B cell (primary cell): ENCODE measurements around the gene PURB. TPM values are rescaled to one million over a fixed set of nuclear protein-coding genes. Genes with fewer than 3 reads are reported as not detected.
"Not testable (repeated sequence)": the region's sequence is repeated elsewhere in the genome, so short reads cannot be mapped to it uniquely, and the experiment has no call there.

Experiments
- ATAC-seq: fragments of 200-7000 bp; cut with Tn5 transposase; one replicate; pipeline ENCODE4 v1.10.0; 2021; ENCODE audit warnings: low read depth, mild to moderate bottlenecking, moderate number of reproducible peaks, moderate library complexity
- CTCF ChIA-PET: fragments of 350-600 bp; sonication (Branson Sonifier 250); formaldehyde crosslinking; loops from one replicate; lab custom pipeline; 2021; ENCODE audit warnings: antibody characterized with exemption, inconsistent platforms; lab: Charles Lee
- POLR2A ChIA-PET: fragments of 350-600 bp; sonication (Branson Sonifier 250); formaldehyde crosslinking; loops from one replicate; lab custom pipeline; 2021; ENCODE audit warnings: antibody characterized with exemption; lab: Charles Lee
- DNase-seq: peaks from one replicate; pipeline ENCODE4 v3.0.0; 2013
- H2AFZ ChIP-seq: 2 replicates; pipeline ENCODE4 v1.6.1; 2012; ENCODE audit warnings: mild to moderate bottlenecking, low read depth, low read length; ENCODE audit not compliant: insufficient read depth, poor library complexity, severe bottlenecking
- H3K27ac ChIP-seq, 2 donors: 1 replicate in 1 of 2; 2 replicates in 1 of 2; pipeline ENCODE4 v1.5.1; 2012 to 2013; ENCODE audit warnings: low read length in 2 of 2, mild to moderate bottlenecking in 2 of 2, moderate library complexity in 1 of 2
- H3K27me3 ChIP-seq, 4 experiments: fragments of 200-600 bp in 1 of 4; sonication (generic) in 1 of 4; replicated peaks in 1 of 4; 1 replicate in 2 of 4; 2 replicates in 2 of 4; pipeline versions ENCODE4 v1.6.1 to v1.7.0; 2013 to 2016; ENCODE audit warnings: low read length in 3 of 4, mild to moderate bottlenecking in 2 of 4, mixed read lengths in 1 of 4, moderate library complexity in 1 of 4; ENCODE audit not compliant: insufficient read depth in 4 of 4, control insufficient read depth in 3 of 4; ENCODE audit errors: control extremely low read depth in 1 of 4
- H3K36me3 ChIP-seq, 2 experiments: replicated peaks in 1 of 2; 1 replicate in 1 of 2; 2 replicates in 1 of 2; pipeline versions ENCODE4 v1.6.1 to v1.7.1; 2013; ENCODE audit warnings: low read length in 1 of 2; ENCODE audit not compliant: insufficient read depth in 2 of 2, control insufficient read depth in 1 of 2; ENCODE audit errors: control extremely low read depth in 1 of 2, extremely low read depth in 1 of 2
- H3K4me1 ChIP-seq, 2 donors: fragments of 200-600 bp in 1 of 2; sonication (generic) in 1 of 2; 1 replicate in 1 of 2; 2 replicates in 1 of 2; pipeline versions ENCODE4 v1.5.1 to v1.6.1; 2013 to 2017; ENCODE audit warnings: low read length in 2 of 2; ENCODE audit not compliant: control insufficient read depth in 2 of 2, insufficient read depth in 2 of 2
- H3K4me2 ChIP-seq: replicated peaks from 2 replicates; pipeline ENCODE3; 2012; ENCODE audit warnings: mild to moderate bottlenecking, low read depth, low read length; ENCODE audit not compliant: poor library complexity, severe bottlenecking
- H3K4me3 ChIP-seq, 5 experiments: fragments of 200-600 bp in 1 of 5; sonication (generic) in 1 of 5; 1 replicate in 3 of 5; 2 replicates in 2 of 5; pipeline versions ENCODE4 v1.5.1 to v1.7.0; 2011 to 2016; ENCODE audit warnings: low read length in 4 of 5, mild to moderate bottlenecking in 4 of 5, low read depth in 2 of 5, control low read depth in 1 of 5, moderate library complexity in 1 of 5; ENCODE audit not compliant: insufficient read depth in 1 of 5; ENCODE audit errors: control extremely low read depth in 1 of 5, extremely low read depth in 1 of 5
- H3K79me2 ChIP-seq: fragments of 200-600 bp; sonication (generic); one replicate; pipeline ENCODE4 v1.6.0; 2016; ENCODE audit warnings: low read length; ENCODE audit not compliant: control insufficient read depth, insufficient read depth
- H3K9ac ChIP-seq: fragments of 200-600 bp; sonication (generic); 2 replicates; pipeline ENCODE4 v1.6.1; 2017; ENCODE audit warnings: mild to moderate bottlenecking, low read length, moderate library complexity
- H3K9me3 ChIP-seq, 3 donors: one replicate each; pipeline versions ENCODE4 v1.6.1 to v1.7.1; 2013; ENCODE audit warnings: low read length in 2 of 3; ENCODE audit not compliant: control insufficient read depth in 2 of 3, insufficient read depth in 1 of 3; ENCODE audit errors: control extremely low read depth in 1 of 3
- H4K20me1 ChIP-seq: 2 replicates; pipeline ENCODE4 v1.6.0; 2012; ENCODE audit warnings: mild to moderate bottlenecking, low read length; ENCODE audit not compliant: insufficient read depth, control insufficient read depth, poor library complexity, severe bottlenecking
- H3K27ac Mint-ChIP-seq: one replicate; pipeline ENCODE4 v1.8.0; 2021; ENCODE audit warnings: mixed read lengths
- H3K27me3 Mint-ChIP-seq: one replicate; pipeline ENCODE4 v1.8.0; 2021; ENCODE audit warnings: mixed read lengths
- H3K4me1 Mint-ChIP-seq: one replicate; pipeline ENCODE4 v1.8.0; 2021; ENCODE audit warnings: mixed read lengths
- H3K4me3 Mint-ChIP-seq: one replicate; pipeline ENCODE4 v1.8.0; 2021; ENCODE audit warnings: mixed read lengths
- H3K9me3 Mint-ChIP-seq: one replicate; pipeline ENCODE4 v1.8.0; 2022; ENCODE audit warnings: mixed read lengths; ENCODE audit not compliant: insufficient read depth
- CTCF ChIP-seq: fragments of 200-600 bp; IDR thresholded peaks from one replicate; pipeline ENCODE4 v1.8.0; 2022; ENCODE audit warnings: antibody characterized with exemption, mild to moderate bottlenecking
- EZH2 ChIP-seq: IDR thresholded peaks from 2 replicates; pipeline ENCODE4 v1.6.1; 2012; ENCODE audit warnings: borderline replicate concordance, low read depth, mild to moderate bottlenecking, moderate library complexity, low read length; ENCODE audit not compliant: insufficient read depth, poor library complexity, severe bottlenecking
- WGBS: methylation state at CpG from one replicate; pipeline ENCODE4 v1.1.5; 2013; ENCODE audit warnings: missing lambda C conversion rate; ENCODE audit not compliant: insufficient coverage; 5-methylcytosine and 5-hydroxymethylcytosine counted together
- intact Hi-C: fragments of 100-400 bp; cut with micrococcal nuclease; formaldehyde crosslinking; loops from one replicate; pipeline ENCODE4 v1.10.0; 2022
- polyA plus RNA-seq: library from polyadenylated mRNA; depleted of rRNA; stranded (reverse); fragments of >200 nt; gene quantifications from 2 replicates; pipeline ENCODE4 v1.2.3, GENCODE V29; 2012
- total RNA-seq, 2 donors: library from RNA; stranded (reverse); fragments of 120-200 nt in 1 of 2; gene quantifications; 1 replicate in 1 of 2; 2 replicates in 1 of 2; pipeline versions ENCODE4 v1.2.3 to v1.2.4, GENCODE V29; 2013 to 2022

The PURB gene
- total and polyA plus RNA-seq, 2 donors (not counting 1 experiment from before 2014, with no cell fraction given) = 6.4 to 28.6 TPM

GRCh38 chr7:44870336-44870735 lies 15.0 kb downstream of the PURB start:
- CTCF ChIA-PET, H4K20me1 ChIP-seq, H3K9me3 ChIP-seq, H3K4me3 ChIP-seq, H3K4me1 ChIP-seq, H3K27ac Mint-ChIP-seq, H3K9me3 Mint-ChIP-seq, H3K27me3 Mint-ChIP-seq, H3K36me3 ChIP-seq, DNase-seq, H3K4me2 ChIP-seq, H3K4me3 Mint-ChIP-seq, H3K4me1 Mint-ChIP-seq, POLR2A ChIA-PET, H2AFZ ChIP-seq, H3K27ac ChIP-seq, intact Hi-C loops, H3K27me3 ChIP-seq, ATAC-seq, H3K79me2 ChIP-seq, H3K9ac ChIP-seq: not testable (repeated sequence)
- WGBS = no CpG with 5 or more reads among the region's 3 CpGs

- H3K9me3 ChIP-seq = peaks cover 0 to 2% (median 0%) of the 10 kb centered on the region in 3 donors
- H3K4me3 Mint-ChIP-seq = no peak overlapping the region
- H2AFZ ChIP-seq = no peak overlapping the region
- H3K4me3 ChIP-seq = no peak overlapping the region
- no peak overlapping the region for H3K27ac ChIP-seq
- H4K20me1 ChIP-seq = no peaks in the 10 kb centered on the region
- DNase-seq = no peak
- no CpG with 5 or more reads among the region's 4 CpGs for WGBS
- no peaks in the 10 kb centered on the region for H3K36me3 ChIP-seq
- H3K9ac ChIP-seq = no peak overlapping the region
- H3K4me2 ChIP-seq = no peak overlapping the region
- ATAC-seq = no peak
- intact Hi-C loops = no loop called here
- POLR2A ChIA-PET = no interaction called here
- H3K9me3 Mint-ChIP-seq = no peaks in the 10 kb centered on the region
- no peak for TF ChIP-seq EZH2
- TF ChIP-seq CTCF = no peak
- H3K27ac Mint-ChIP-seq = no peak overlapping the region
- no peaks in the 10 kb centered on the region for H3K27me3 ChIP-seq
- no peaks in the 10 kb centered on the region for H3K79me2 ChIP-seq
- peaks cover 5% of the 10 kb centered on the region for H3K27me3 Mint-ChIP-seq
- CTCF ChIA-PET = interaction anchor here (0.6 to 2.8 kb wide), 2 partner anchors 10 to 349 kb away, joined by 3 to 12 read pairs; no protein-coding TSS in a partner anchor
- no peaks in the 10 kb centered on the region for H3K4me1 ChIP-seq
- no peaks in the 10 kb centered on the region for H3K4me1 Mint-ChIP-seq
Measured at GRCh38 chr7:44867073-44867995, 18.0 kb downstream of the PURB start.

GRCh38 chr7:44861949-44862348 lies 23.4 kb downstream of the PURB start:
- H3K4me1 Mint-ChIP-seq, H3K27ac Mint-ChIP-seq, H3K27ac ChIP-seq, H3K4me1 ChIP-seq, H3K36me3 ChIP-seq, H3K4me2 ChIP-seq, H2AFZ ChIP-seq, H3K9me3 ChIP-seq, H3K4me3 ChIP-seq, intact Hi-C loops, H3K4me3 Mint-ChIP-seq, POLR2A ChIA-PET, DNase-seq, H3K9me3 Mint-ChIP-seq, H3K79me2 ChIP-seq, H3K27me3 ChIP-seq, H3K9ac ChIP-seq, H3K27me3 Mint-ChIP-seq, ATAC-seq, H4K20me1 ChIP-seq: not testable (repeated sequence)
- 100% methylated on average over 2 of the region's 4 CpGs for WGBS
- CTCF ChIA-PET = interaction anchor here (1.5 to 10.1 kb wide), 2 partner anchors 14 to 274 kb away, joined by 3 to 189 read pairs; partner anchors contain the start of gene H2AZ2
